ENCODE data around the gene NOSIP. TPM values are rescaled to one million over a fixed set of nuclear protein-coding genes. Genes with fewer than 3 reads are reported as not detected.

Gene NOSIP
- total RNA-seq, 1 donor from 2014 or later = 28.4 TPM

- no peak for DNase-seq
Observed at GRCh38 chr19:49544154-49544553, 36.2 kb downstream of the NOSIP start.

GRCh38 chr19:49543032-49543431 lies 37.3 kb downstream of the NOSIP start:
- no peak for DNase-seq

- no peak for DNase-seq
Observed at GRCh38 chr19:49542446-49542845, 37.9 kb downstream of the NOSIP start.

- no peak for DNase-seq
Observed at GRCh38 chr19:49541914-49542313, 38.4 kb downstream of the NOSIP start.

GRCh38 chr19:49539192-49539952 lies 41.0 kb downstream of the NOSIP start:
- DNase-seq = no peak

- no peak for DNase-seq
Observed at GRCh38 chr19:49538643-49539042, 41.7 kb downstream of the NOSIP start.

- no peak for DNase-seq
Observed at GRCh38 chr19:49536921-49537462, 43.4 kb downstream of the NOSIP start.

GRCh38 chr19:49534632-49535385 lies 45.5 kb downstream of the NOSIP start:
- no peak for DNase-seq

GRCh38 chr19:49533551-49534488 lies 46.5 kb downstream of the NOSIP start:
- DNase-seq = no peak

GRCh38 chr19:49530708-49531107 lies 49.6 kb downstream of the NOSIP start:
- DNase-seq = no peak

- peak; percentile 62 for DNase-seq
Observed at GRCh38 chr19:49528211-49528771, 52.1 kb downstream of the NOSIP start.

GRCh38 chr19:49524812-49525455 lies 55.4 kb downstream of the NOSIP start:
- DNase-seq = no peak

- no peak for DNase-seq
Observed at GRCh38 chr19:49520705-49521319, 59.5 kb downstream of the NOSIP start.

- DNase-seq = no peak
Observed at GRCh38 chr19:49518033-49518432, 62.3 kb downstream of the NOSIP start.

GRCh38 chr19:49515767-49516166 lies 64.6 kb downstream of the NOSIP start:
- no peak for DNase-seq

- no peak for DNase-seq
Observed at GRCh38 chr19:49514151-49514550, 66.2 kb downstream of the NOSIP start.

- no peak for DNase-seq
Observed at GRCh38 chr19:49513746-49514118, 66.6 kb downstream of the NOSIP start.

GRCh38 chr19:49512970-49513745 lies 67.2 kb downstream of the NOSIP start:
- peak; percentile 30 for DNase-seq

- no peak for DNase-seq
Observed at GRCh38 chr19:49507803-49508494, 72.4 kb downstream of the NOSIP start.

Measured in skin of body (tissue), 2 donors.